HepG2 (cell line): ENCODE measurements around the gene NREP. TPM values are rescaled to one million over a fixed set of nuclear protein-coding genes. Genes with fewer than 3 reads are reported as not detected.

ENCODE experiments used
- ATAC-seq: fragments of 200-7000 bp; cut with Tn5 transposase; 3 replicates; pipeline ENCODE4 v1.9.1; 2020; ENCODE audit warnings: mild to moderate bottlenecking, moderate library complexity
- Bru-seq: library from RNA; stranded (reverse); fragments of 400-500 nt; gene quantifications from one replicate; lab custom pipeline; 2021; lab: Mats Ljungman, UMichigan
- BruChase-seq, 2 experiments: library from RNA; stranded (reverse); fragments of 400-500 nt; gene quantifications; one replicate each; lab custom pipeline; 2021; lab: Mats Ljungman, UMichigan
- BruUV-seq: library from RNA; stranded (reverse); fragments of 400-500 nt; replicated peaks from 2 replicates; lab custom pipeline; 2021; lab: Mats Ljungman, UMichigan
- CTCF ChIA-PET: fragments of 300-600 bp; formaldehyde crosslinking; extraction: SDS; loops from one replicate; lab custom pipeline; 2021; ENCODE audit warnings: low total read pairs, inconsistent platforms, low intra/inter-chr PET ratio; lab: Yijun Ruan, JAX
- POLR2A ChIA-PET: fragments of 350-600 bp; sonication (Branson Sonifier 250); formaldehyde crosslinking; loops from one replicate; lab custom pipeline; 2020; ENCODE audit warnings: antibody characterized with exemption, inconsistent platforms; lab: Yijun Ruan, JAX
- DNase-seq: peaks from one replicate; pipeline ENCODE4 v3.0.0-alpha.2; 2015; ENCODE audit warnings: low spot score
- FAIRE-seq: peaks from 3 replicates; lab custom pipeline; 2011; peaks lifted over from hg19 to GRCh38; lab: Jason Lieb, UNC
- H2AFZ ChIP-seq: one replicate; pipeline ENCODE4 v1.6.1; 2011; ENCODE audit warnings: low read length, inconsistent platforms
- H3K27ac ChIP-seq: fragments of 300-600 bp; 3 replicates; pipeline ENCODE4 v1.8.0; 2011; ENCODE audit warnings: mixed run types, mild to moderate bottlenecking, mixed read lengths, low read length, inconsistent platforms; ENCODE audit not compliant: insufficient read depth; ENCODE audit errors: extremely low read length
- H3K27me3 ChIP-seq, 2 experiments: fragments of 200-600 bp in 1 of 2; 2 replicates in 1 of 2; 3 replicates in 1 of 2; pipeline versions ENCODE4 v1.6.0 to v1.8.0; 2011; ENCODE audit warnings: low read length in 2 of 2, mild to moderate bottlenecking in 2 of 2, moderate library complexity in 2 of 2, inconsistent platforms in 1 of 2; ENCODE audit not compliant: insufficient read depth in 2 of 2, control insufficient read depth in 1 of 2
- H3K36me3 ChIP-seq, 2 experiments: fragments of 200-600 bp in 1 of 2; replicated peaks in 1 of 2; 2 replicates in 1 of 2; 3 replicates in 1 of 2; pipeline versions ENCODE4 v1.5.1 to v1.8.0; 2011; ENCODE audit warnings: low read length in 2 of 2, inconsistent platforms in 1 of 2; ENCODE audit not compliant: insufficient read depth in 2 of 2, control insufficient read depth in 1 of 2
- H3K4me1 ChIP-seq: 2 replicates; pipeline ENCODE4 v1.5.1; 2012; ENCODE audit warnings: low read length, inconsistent platforms; ENCODE audit not compliant: insufficient read depth
- H3K4me2 ChIP-seq: 2 replicates; pipeline ENCODE4 v1.6.0; 2011; ENCODE audit warnings: low read depth, low read length, inconsistent platforms
- H3K4me3 ChIP-seq, 3 experiments: fragments of 200-600 bp in 1 of 3; sonication (generic), shearing (Covaris generic) in 1 of 3; replicated peaks in 1 of 3; 2 replicates each; pipeline ENCODE4 v1.5.1; 2011 to 2016; ENCODE audit warnings: low read length in 3 of 3, inconsistent platforms in 2 of 3, low read depth in 2 of 3, mild to moderate bottlenecking in 2 of 3, control low read depth in 1 of 3, mixed read lengths in 1 of 3; ENCODE audit not compliant: insufficient read depth in 1 of 3
- H3K79me2 ChIP-seq: one replicate; pipeline ENCODE4 v1.6.1; 2011; ENCODE audit warnings: low read length, inconsistent platforms; ENCODE audit not compliant: insufficient read depth
- H3K9ac ChIP-seq: 2 replicates; pipeline ENCODE4 v1.6.0; 2011; ENCODE audit warnings: mild to moderate bottlenecking, low read depth, low read length, inconsistent platforms; ENCODE audit not compliant: insufficient read depth
- H3K9me3 ChIP-seq: 2 replicates; pipeline ENCODE4 v1.5.1; 2012; ENCODE audit warnings: mild to moderate bottlenecking, low read length
- H4K20me1 ChIP-seq: 2 replicates; pipeline ENCODE4 v1.6.0; 2011; ENCODE audit warnings: inconsistent platforms, mild to moderate bottlenecking, low read length, moderate library complexity; ENCODE audit not compliant: insufficient read depth
- CBX2 ChIP-seq, 2 experiments: fragments of 200-600 bp in 1 of 2; sonication (generic); formaldehyde crosslinking in 1 of 2; IDR thresholded peaks; 2 replicates each; pipeline versions ENCODE4 v1.7.0 to v1.8.1; 2018 to 2022; ENCODE audit warnings: low read depth in 2 of 2, low read length in 1 of 2, mild to moderate bottlenecking in 1 of 2, missing genetic modification reagents in 1 of 2
- CEBPB ChIP-seq: IDR thresholded peaks from 2 replicates; pipeline ENCODE4 v1.6.1; 2011; ENCODE audit warnings: low read depth, low read length, improper control_type of control experiment, borderline replicate concordance
- DMAP1 ChIP-seq: IDR thresholded peaks from 2 replicates; pipeline ENCODE4 v1.6.1; 2016
- ETS1 ChIP-seq: sonication (generic); formaldehyde crosslinking; IDR thresholded peaks from 2 replicates; pipeline ENCODE4 v1.4.0; 2020; ENCODE audit warnings: missing genetic modification reagents
- HDAC1 ChIP-seq: sonication (generic); formaldehyde crosslinking; IDR thresholded peaks from 2 replicates; pipeline ENCODE4 v1.5.1; 2020; ENCODE audit warnings: mild to moderate bottlenecking, missing genetic modification reagents
- MATR3 ChIP-seq: sonication (generic); formaldehyde crosslinking; IDR thresholded peaks from 2 replicates; pipeline ENCODE4 v1.4.0; 2020; ENCODE audit warnings: missing genetic modification reagents
- MTA1 ChIP-seq: sonication (generic); formaldehyde crosslinking; IDR thresholded peaks from 2 replicates; pipeline ENCODE4 v1.4.0; 2020; ENCODE audit warnings: missing genetic modification reagents, mild to moderate bottlenecking, borderline replicate concordance
- PITX1 ChIP-seq: sonication (generic); formaldehyde crosslinking; IDR thresholded peaks from 2 replicates; pipeline ENCODE4 v1.5.1; 2020; ENCODE audit warnings: mild to moderate bottlenecking, missing genetic modification reagents
- SCMH1 ChIP-seq: sonication (generic); formaldehyde crosslinking; IDR thresholded peaks from 2 replicates; pipeline ENCODE4 v1.9.0; 2021; ENCODE audit warnings: missing genetic modification reagents, mild to moderate bottlenecking, borderline replicate concordance
- TCF7 ChIP-seq: sonication (generic); IDR thresholded peaks from 2 replicates; pipeline ENCODE4 v1.6.1; 2016; ENCODE audit warnings: antibody characterized with exemption, low read depth
- ZC3H13 ChIP-seq: sonication (generic); formaldehyde crosslinking; IDR thresholded peaks from 2 replicates; pipeline ENCODE4 v1.8.1; 2023; ENCODE audit warnings: mild to moderate bottlenecking, missing genetic modification reagents, moderate library complexity
- ZNF484 ChIP-seq: sonication (generic); formaldehyde crosslinking; IDR thresholded peaks from 2 replicates; pipeline ENCODE4 v1.5.1; 2020; ENCODE audit warnings: mild to moderate bottlenecking, low read depth, missing genetic modification reagents, borderline replicate concordance
- ZSCAN12 ChIP-seq: sonication (generic); formaldehyde crosslinking; IDR thresholded peaks from 2 replicates; pipeline ENCODE4 v1.9.0; 2021; ENCODE audit warnings: mild to moderate bottlenecking, missing genetic modification reagents
- WGBS: methylation state at CpG from one replicate; pipeline ENCODE4 v1.1.6; 2017; ENCODE audit warnings: low lambda C conversion rate; 5-methylcytosine and 5-hydroxymethylcytosine counted together
- in situ Hi-C: cut with HindIII; loops from 2 replicates; pipeline ENCODE4 v1.10.0; 2017; ENCODE audit warnings: low pct_unique_long_range_greater_than_20kb; ENCODE audit not compliant: extremely low pct_ligation_motif_present
- intact Hi-C: fragments of 100-400 bp; cut with micrococcal nuclease; formaldehyde crosslinking; loops from one replicate; pipeline ENCODE4 v1.10.0; 2022; ENCODE audit not compliant: unreplicated experiment
- long read RNA-seq, 2 experiments: library from RNA in 1 of 2; library from polyadenylated mRNA in 1 of 2; stranded (forward) in 1 of 2; unstranded in 1 of 2; transcript quantifications; one replicate each; pipeline ENCODE4 v2.0.0, GENCODE V29; 2019 to 2022
- polyA minus RNA-seq, 3 experiments: library from RNA; depleted of rRNA, polyadenylated mRNA; stranded (reverse); fragments of >200 nt; gene quantifications; 2 replicates each; pipeline ENCODE4 v1.2.3, GENCODE V29; 2011; ENCODE audit warnings: low replicate concordance in 1 of 3
- polyA plus RNA-seq, 8 experiments: library from polyadenylated mRNA; depleted of rRNA in 3 of 8; stranded (reverse) in 7 of 8; unstranded in 1 of 8; fragments of >200 nt; fragmentation: Illumina TruSeq in 4 of 8; extraction: Trizol in 4 of 8; gene quantifications; 2 replicates each; pipeline versions ENCODE4 v1.2.1 to v1.2.3, GENCODE V29; 2011 to 2016; ENCODE audit warnings: low read depth in 4 of 8, missing spikeins in 1 of 8, mixed read lengths in 1 of 8; ENCODE audit not compliant: insufficient read depth in 1 of 8
- total RNA-seq, 5 experiments: library from RNA; depleted of rRNA; stranded (reverse); fragments of >200 nt; fragmentation: Illumina TruSeq; extraction: Trizol; gene quantifications; 2 replicates each; pipeline ENCODE4 v1.2.3, GENCODE V29; 2016; ENCODE audit warnings: low read depth in 1 of 5
- TF ChIP-seq, protein P1 (sequence below): sonication (generic); formaldehyde crosslinking; IDR thresholded peaks from 2 replicates; pipeline ENCODE4 v1.5.0; 2020; ENCODE audit warnings: mild to moderate bottlenecking, missing genetic modification reagents

NREP gene
- total RNA-seq (2016; rRNA removed; fragmentation: Illumina TruSeq; extraction: Trizol) (40.5 and 48.5 TPM in 2 replicates), polyA plus RNA-seq (2011; rRNA removed) (82.8 and 102 TPM in 2 replicates), polyA minus RNA-seq (2011; rRNA and poly(A)+ RNA removed; ENCODE audit: low replicate concordance) (2.7 and 49.0 TPM in 2 replicates), Bru-seq, nascent RNA (percentile 44 among the genes with signal in this experiment), BruChase-seq, experiment 1, labeled RNA remaining after a 6-hour chase (percentile 40 among the genes with signal in this experiment), BruChase-seq, experiment 2, labeled RNA remaining after a 2-hour chase (percentile 50 among the genes with signal in this experiment)
- 18.2 and 18.5 TPM in 2 replicates for total RNA-seq (2016; cell fraction: cytosol; rRNA removed; fragmentation: Illumina TruSeq; extraction: Trizol; ENCODE audit: low read depth)
- total RNA-seq (2016; cell fraction: insoluble cytoplasmic fraction; rRNA removed; fragmentation: Illumina TruSeq; extraction: Trizol) = 44.8 and 48.2 TPM in 2 replicates
- 49.5 and 57.7 TPM in 2 replicates for total RNA-seq (2016; cell fraction: membrane; rRNA removed; fragmentation: Illumina TruSeq; extraction: Trizol)
- 58.0 and 67.1 TPM in 2 replicates for total RNA-seq (2016; cell fraction: nucleus; rRNA removed; fragmentation: Illumina TruSeq; extraction: Trizol)
- polyA plus RNA-seq (2011; cell fraction: cytosol; rRNA removed) = 49.1 and 88.7 TPM in 2 replicates
- 69.7 and 94.1 TPM in 2 replicates for polyA plus RNA-seq (2011; cell fraction: nucleus; rRNA removed)
- 38.1 and 86.3 TPM in 2 replicates for polyA plus RNA-seq (2012)
- 33.5 and 45.5 TPM in 2 replicates for polyA plus RNA-seq (2016; cell fraction: cytosol; fragmentation: Illumina TruSeq; extraction: Trizol; ENCODE audit: low read depth)
- 76.1 and 85.1 TPM in 2 replicates for polyA plus RNA-seq (2016; cell fraction: insoluble cytoplasmic fraction; fragmentation: Illumina TruSeq; extraction: Trizol; ENCODE audit: low read depth)
- polyA plus RNA-seq (2016; cell fraction: membrane; fragmentation: Illumina TruSeq; extraction: Trizol; ENCODE audit: low read depth) = 81.9 and 92.8 TPM in 2 replicates
- polyA plus RNA-seq (2016; cell fraction: nucleus; fragmentation: Illumina TruSeq; extraction: Trizol; ENCODE audit: insufficient read depth, low read depth) = 58.3 and 64.9 TPM in 2 replicates
- polyA minus RNA-seq (2011; cell fraction: cytosol; rRNA and poly(A)+ RNA removed) = 29.4 and 31.1 TPM in 2 replicates
- 280 and 293 TPM in 2 replicates for polyA minus RNA-seq (2011; cell fraction: nucleus; rRNA and poly(A)+ RNA removed)
- long read RNA-seq, experiment 1, transcript NREP-202 (5 exons, 2,581 nt) = minor isoform, 5 of 31 reads
- long read RNA-seq, experiment 1, transcript NREP-201 (4 exons, 2,013 nt) = major isoform, 12 of 31 reads
- long read RNA-seq, experiment 1, partial matches to known transcripts = 1 of 31 reads
- long read RNA-seq, experiment 1, other reads (novel, unspliced or antisense) = 8 of 31 reads
- long read RNA-seq, experiment 2, transcript NREP-202 (5 exons, 2,581 nt) = major isoform, 6 of 41 reads
- long read RNA-seq, experiment 2, partial matches to known transcripts = 0 of 41 reads
- long read RNA-seq, experiment 2, other reads (novel, unspliced or antisense) = 29 of 41 reads

GRCh38 chr5:111756581-111757354 lies at the start of gene NREP:
Gene NREP, minus strand, starts transcription at chr5:111757194. Its CDS starts 1,422 bp downstream, at chr5:111755772.
- 1% methylated on average over 12 of the region's 12 CpGs for WGBS
- in situ Hi-C loops = no loop called here
- Histone ChIP-seq H3K27me3 (peaks cover 0 to 5% of the 10 kb centered on the region in 2 experiments; a peak in 1 of 5 replicates), H3K9me3 (no peaks in the 10 kb centered on the region), H3K9ac (peak within 1 kb of the TSS; percentile 85), H3K27ac (peak within 1 kb of the TSS; percentile 96), H3K4me2 (peak within 1 kb of the TSS; percentile 85), H3K36me3 (no peaks in the 10 kb centered on the region), H3K4me3 (peak within 1 kb of the TSS; percentile 69 to 99 (median 83)), H3K79me2 (peaks cover 15% of the 10 kb centered on the region), H2AFZ (no peak within 1 kb of the TSS), H4K20me1 (no peaks in the 10 kb centered on the region), H3K4me1 (peaks cover 39% of the 10 kb centered on the region)
- DNase-seq (peak; percentile 63), FAIRE-seq (peak; percentile 46), ATAC-seq (peak; percentile 49)
- CTCF ChIA-PET = no interaction called here
- POLR2A ChIA-PET = interaction anchor here (0.6 to 5.7 kb wide), 10 partner anchors 9 to 665 kb away, joined by 3 to 85 read pairs (median 5); partner anchors contain the start of gene WDR36
- TSS peak; percentile 64 for BruUV-seq
- intact Hi-C loops = loop anchor here (1.0 to 5.0 kb wide), 4 partner anchors 14 to 244 kb away; partner anchors contain the start of gene STARD4
- TF ChIP-seq SCMH1 (CRISPR knock-in tag) (no peak), DMAP1 (CRISPR knock-in tag) (no peak), ZNF484 (CRISPR knock-in tag) (no peak), ZC3H13 (CRISPR knock-in tag) (no peak), PITX1 (CRISPR knock-in tag) (no peak), TCF7 (no peak), MATR3 (CRISPR knock-in tag) (no peak), ETS1 (CRISPR knock-in tag) (no peak), HDAC1 (peak; percentile 15; the same call in 1 of the 2 replicates), CBX2 (IDR thresholded peaks at IDR 0.05; ENCODE audit: low read depth, low read length) (no peak), CBX2 (CRISPR knock-in tag; IDR thresholded peaks at IDR 0.05; ENCODE audit: low read depth) (no peak), CEBPB (no peak), MTA1 (CRISPR knock-in tag) (no peak), ZSCAN12 (CRISPR knock-in tag) (no peak)
- TF ChIP-seq, protein P1, sequence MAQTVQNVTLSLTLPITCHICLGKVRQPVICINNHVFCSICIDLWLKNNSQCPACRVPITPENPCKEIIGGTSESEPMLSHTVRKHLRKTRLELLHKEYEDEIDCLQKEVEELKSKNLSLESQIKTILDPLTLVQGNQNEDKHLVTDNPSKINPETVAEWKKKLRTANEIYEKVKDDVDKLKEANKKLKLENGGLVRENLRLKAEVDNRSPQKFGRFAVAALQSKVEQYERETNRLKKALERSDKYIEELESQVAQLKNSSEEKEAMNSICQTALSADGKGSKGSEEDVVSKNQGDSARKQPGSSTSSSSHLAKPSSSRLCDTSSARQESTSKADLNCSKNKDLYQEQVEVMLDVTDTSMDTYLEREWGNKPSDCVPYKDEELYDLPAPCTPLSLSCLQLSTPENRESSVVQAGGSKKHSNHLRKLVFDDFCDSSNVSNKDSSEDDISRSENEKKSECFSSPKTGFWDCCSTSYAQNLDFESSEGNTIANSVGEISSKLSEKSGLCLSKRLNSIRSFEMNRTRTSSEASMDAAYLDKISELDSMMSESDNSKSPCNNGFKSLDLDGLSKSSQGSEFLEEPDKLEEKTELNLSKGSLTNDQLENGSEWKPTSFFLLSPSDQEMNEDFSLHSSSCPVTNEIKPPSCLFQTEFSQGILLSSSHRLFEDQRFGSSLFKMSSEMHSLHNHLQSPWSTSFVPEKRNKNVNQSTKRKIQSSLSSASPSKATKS (CRISPR knock-in tag) = no peak
